HG02571 (cell line): ENCODE data around the gene ADCY2.
A peak's percentile ranks its signal among the peaks of the same experiment; 100 is the strongest.

Source experiments
- ATAC-seq: cut with Tn5 transposase; IDR thresholded peaks from one replicate; pipeline ENCODE4 v1.9.1; 2021; ENCODE audit warnings: mild to moderate bottlenecking, moderate library complexity; ENCODE audit not compliant: unreplicated experiment

The ADCY2 gene

DNA sequence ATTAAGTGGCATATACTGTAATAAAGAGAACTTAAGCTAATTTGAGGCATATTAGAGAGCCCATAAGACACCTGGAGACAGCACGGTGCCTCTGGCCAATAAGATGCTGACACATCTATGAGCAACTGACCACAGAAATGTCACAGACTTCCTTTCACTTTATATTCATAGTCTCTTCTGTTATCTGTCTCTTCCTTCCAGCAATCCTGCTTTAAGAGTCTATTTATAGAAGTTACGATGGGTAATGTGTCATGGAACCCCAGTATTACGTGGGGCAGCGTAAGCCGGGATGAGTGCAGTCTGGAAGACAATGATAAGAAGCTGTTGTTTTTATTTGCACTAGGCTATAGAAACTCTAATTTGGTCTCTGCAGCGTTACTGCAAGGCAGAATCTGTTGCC lies 318.2 kb downstream of the ADCY2 start:
- no peak for ATAC-seq

DNA sequence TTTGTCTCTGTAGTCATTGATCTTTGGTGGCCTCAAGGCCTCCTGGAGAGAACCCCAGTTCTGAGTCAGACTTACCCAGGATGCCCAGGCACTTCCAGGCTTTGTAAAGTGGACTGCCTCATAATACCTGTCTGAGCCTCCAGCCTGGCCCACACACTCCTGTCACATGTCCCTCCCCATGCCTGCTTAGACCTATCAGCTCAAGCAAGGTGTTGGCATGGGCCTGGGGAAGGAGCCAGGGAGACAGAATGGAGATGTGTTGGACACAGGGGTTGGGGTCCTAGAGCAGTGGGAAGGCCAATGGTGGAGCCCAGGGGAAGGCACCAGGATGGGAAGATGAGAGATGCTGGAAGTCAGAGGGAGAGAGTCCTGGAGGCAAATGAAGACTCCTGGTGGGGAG lies 318.8 kb downstream of the ADCY2 start:
- no peak for ATAC-seq

DNA sequence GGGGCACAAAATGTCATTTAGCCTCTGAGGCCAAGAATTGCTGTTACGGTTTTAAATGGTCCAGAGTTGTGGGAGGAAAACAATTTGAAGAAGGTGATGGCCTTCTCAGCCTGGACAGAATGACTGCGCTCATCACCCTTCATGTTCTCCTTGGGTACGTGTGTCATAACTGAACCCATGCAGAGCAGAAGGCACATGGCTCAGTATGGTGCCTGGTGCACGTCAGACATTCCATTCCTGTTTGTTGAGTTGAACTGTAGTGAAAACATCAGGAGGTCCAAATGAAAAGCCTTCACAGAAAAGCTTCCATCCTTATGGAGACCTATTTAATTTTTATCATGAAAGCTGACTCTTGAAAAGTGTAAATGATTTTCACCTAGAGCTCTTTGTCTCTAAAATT lies 321.8 kb downstream of the ADCY2 start:
- no peak for ATAC-seq

GRCh38 chr5:7728076-7728475 lies 332.1 kb downstream of the ADCY2 start:
- ATAC-seq = no peak

GRCh38 chr5:7741415-7742065 lies 345.6 kb downstream of the ADCY2 start:
- ATAC-seq = no peak

GRCh38 chr5:7742241-7742656 lies 346.3 kb downstream of the ADCY2 start:
- no peak for ATAC-seq

- no peak for ATAC-seq
Observed at GRCh38 chr5:7745882-7746610, 350.1 kb downstream of the ADCY2 start.

GRCh38 chr5:7747728-7748127 lies 351.8 kb downstream of the ADCY2 start:
- ATAC-seq = no peak

DNA sequence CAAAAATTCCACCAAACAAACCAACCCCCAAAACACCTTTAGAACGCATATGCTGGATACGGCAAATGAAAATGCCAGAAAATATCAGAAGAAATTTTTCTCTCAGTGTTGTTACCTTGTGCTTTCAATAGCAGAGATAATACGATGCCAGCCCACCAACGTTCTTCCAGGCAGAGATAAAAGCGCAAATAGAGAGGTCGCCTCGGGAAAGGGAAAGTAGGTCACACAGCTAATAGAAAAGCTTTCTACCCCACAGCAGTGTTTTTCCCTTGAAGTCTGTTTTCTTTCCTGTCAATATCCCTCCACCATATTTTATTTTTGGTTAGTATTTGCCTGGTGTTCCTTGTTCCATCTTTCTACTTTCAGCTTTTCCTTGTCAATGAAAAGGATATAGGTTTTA lies 353.7 kb downstream of the ADCY2 start:
- no peak for ATAC-seq

DNA sequence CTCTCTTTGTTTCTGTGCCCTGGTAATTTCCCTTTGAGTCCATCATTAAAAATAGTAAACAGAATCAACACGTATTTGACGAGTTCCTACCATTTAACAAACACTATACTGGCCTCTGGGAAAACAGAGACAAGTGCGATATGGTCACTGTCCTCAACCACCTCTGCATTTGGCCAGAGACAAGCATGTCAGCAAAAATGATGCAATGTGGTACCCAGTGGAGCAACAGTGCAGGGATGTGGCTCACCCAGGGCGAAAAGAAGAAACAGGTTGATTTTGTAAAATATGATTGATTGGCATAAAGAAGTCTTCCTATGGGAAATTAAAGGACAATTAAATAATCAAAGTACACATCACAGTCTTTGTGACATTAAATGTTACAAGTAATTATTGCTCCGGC lies 355.9 kb downstream of the ADCY2 start:
- ATAC-seq = no peak

DNA sequence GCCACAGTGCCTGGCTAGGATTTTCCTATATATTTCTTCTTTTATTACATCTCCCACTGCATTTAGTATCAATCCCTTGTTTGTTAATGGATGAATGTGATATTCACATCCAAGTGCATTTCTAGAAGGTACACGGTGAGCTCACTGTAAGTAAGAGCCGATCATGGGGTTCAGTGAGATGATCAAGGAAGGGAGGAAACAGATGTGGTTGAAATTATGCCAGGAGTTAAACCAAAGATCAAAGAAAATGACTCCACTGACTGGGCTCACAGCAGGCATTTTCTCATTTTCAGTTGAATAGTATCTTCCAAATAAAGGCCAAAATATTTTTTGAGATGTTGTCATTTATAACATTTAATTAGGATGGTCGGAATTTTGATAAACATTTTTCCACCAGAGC lies 357.2 kb downstream of the ADCY2 start:
- no peak for ATAC-seq

DNA sequence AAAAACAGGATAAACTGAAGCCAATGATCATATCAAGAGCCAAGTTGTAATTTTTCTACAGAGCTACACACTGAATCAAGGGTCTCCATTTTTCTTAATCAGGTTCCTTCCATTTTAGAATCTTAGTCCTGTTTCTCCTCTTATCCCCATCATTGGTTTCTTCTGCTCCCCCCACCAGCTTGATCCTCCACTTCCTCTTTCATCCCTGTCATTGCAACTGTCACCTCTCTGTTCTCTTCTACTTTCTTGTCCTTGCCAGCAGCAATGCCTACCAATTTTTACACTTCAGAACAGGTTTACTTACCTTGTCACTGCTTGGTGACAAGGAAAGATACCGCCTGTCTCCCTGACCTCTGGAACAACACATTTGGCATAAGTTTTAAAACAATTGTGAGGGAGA lies 357.7 kb downstream of the ADCY2 start:
- ATAC-seq = no peak

- no peak for ATAC-seq
Observed at GRCh38 chr5:7754490-7754889, 358.6 kb downstream of the ADCY2 start.

GRCh38 chr5:7754997-7755596 lies 359.2 kb downstream of the ADCY2 start:
- peak; percentile 86 for ATAC-seq

DNA sequence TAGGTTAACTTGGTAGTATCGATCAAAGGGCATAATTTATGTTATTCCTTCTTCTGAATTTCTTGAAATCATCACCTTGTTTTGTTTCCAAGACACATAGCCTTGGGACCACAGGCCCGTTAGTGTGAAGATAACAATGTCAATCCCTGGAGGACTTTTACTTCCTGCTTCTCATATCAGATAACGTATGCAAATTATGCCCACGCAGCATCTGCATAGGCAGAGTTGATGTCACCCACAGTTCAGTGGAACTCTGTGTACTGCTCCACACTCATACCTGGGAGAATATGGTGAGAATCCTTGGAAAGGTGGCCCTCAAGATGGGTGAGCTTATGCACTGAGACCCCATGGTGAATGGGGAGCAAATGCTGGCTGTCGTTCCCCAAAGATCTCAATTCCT lies 360.0 kb downstream of the ADCY2 start:
- no peak for ATAC-seq

DNA sequence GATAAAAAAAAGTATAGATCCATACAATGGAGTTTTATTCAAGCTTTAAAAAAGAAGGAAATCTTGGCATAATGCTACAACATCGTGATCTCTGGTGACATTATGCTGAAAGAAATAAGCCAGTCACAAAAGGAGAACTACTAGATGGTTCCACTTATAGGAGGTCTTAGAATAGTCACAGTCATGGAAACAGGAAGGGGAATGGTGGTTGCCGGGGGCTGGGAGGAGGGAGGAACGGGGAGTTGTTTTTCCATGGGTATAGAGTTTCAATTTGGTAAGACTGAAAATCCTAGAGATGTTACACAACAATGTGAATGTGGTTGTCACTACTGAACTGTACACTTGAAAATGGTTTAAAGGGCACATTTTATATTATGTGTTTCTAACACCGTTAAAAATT lies 360.5 kb downstream of the ADCY2 start:
- no peak for ATAC-seq

GRCh38 chr5:7759257-7759871 lies 363.4 kb downstream of the ADCY2 start:
- ATAC-seq = no peak

GRCh38 chr5:7759951-7760580 lies 364.1 kb downstream of the ADCY2 start:
- ATAC-seq = no peak

DNA sequence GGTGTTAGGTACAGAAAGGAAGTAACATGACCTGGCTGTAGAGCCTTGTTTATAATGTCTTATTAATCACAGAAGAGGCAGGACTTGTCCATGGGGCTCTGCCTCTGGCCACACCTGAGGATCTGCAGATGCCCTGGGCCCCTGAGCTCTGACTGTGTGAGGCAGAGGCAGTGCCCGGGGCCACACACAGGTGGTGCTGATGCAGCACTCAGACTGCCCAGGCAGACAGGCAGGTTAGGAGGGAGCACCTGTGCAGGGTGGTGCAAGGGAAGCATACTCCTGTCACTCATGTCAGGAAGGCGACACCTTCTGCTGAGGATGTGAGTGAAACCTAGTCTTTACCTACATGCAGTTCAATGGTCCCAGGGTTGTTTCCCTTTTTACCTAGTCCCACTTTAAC lies 366.3 kb downstream of the ADCY2 start:
- ATAC-seq = no peak

DNA sequence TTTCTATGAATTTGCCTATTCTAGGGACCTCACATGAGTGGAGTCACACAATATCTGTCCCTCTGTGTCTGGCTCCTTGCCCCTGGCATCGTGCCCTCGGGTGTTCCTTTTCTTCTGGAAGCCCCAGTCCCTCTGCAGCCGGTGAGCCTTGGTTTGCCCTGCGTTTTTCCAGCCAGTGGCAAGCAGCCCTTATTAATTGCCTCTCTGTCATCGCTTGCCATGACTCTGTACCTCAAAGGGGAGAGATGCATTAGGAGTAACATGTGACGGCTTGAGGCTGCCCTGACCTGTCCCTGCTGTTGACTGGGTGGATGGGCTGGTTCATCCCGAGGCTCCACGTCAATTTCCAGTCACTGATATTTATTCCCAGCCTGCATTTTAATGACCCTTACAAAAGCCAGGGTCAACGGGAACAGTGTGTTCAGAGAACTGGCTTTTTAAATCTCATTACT lies 367.7 kb downstream of the ADCY2 start:
- no peak for ATAC-seq

- ATAC-seq = no peak
Observed at GRCh38 chr5:7764452-7764851, 368.5 kb downstream of the ADCY2 start.
